Smooth muscle cell (in vitro differentiated cells): ENCODE measurements around the gene ARRB2. TPM values are rescaled to one million over a fixed set of nuclear protein-coding genes. Genes with fewer than 3 reads are reported as not detected.

Experiments used
- DNase-seq: peaks from one replicate; lab custom pipeline; 2025; ENCODE audit not compliant: unreplicated experiment; lab: John Stamatoyannopoulos, UW
- H2AFZ ChIP-seq: fragments of 200-600 bp; sonication (generic); 2 replicates; pipeline ENCODE4 v1.6.0; 2016; ENCODE audit warnings: antibody characterized with exemption, low read depth, mild to moderate bottlenecking
- H3F3A ChIP-seq: fragments of 200-600 bp; sonication (generic); 2 replicates; pipeline ENCODE4 v1.6.0; 2017; ENCODE audit warnings: antibody characterized with exemption, low read depth
- H3K27ac ChIP-seq: fragments of 200-600 bp; sonication (generic); 2 replicates; pipeline ENCODE4 v1.5.1; 2016; ENCODE audit warnings: low read depth, mild to moderate bottlenecking
- H3K27me3 ChIP-seq: fragments of 200-600 bp; sonication (generic); 2 replicates; pipeline ENCODE4 v1.6.1; 2016; ENCODE audit warnings: low read depth, mild to moderate bottlenecking
- H3K36me3 ChIP-seq: fragments of 200-600 bp; sonication (generic); 2 replicates; pipeline ENCODE4 v1.5.1; 2016; ENCODE audit warnings: low read depth
- H3K4me1 ChIP-seq: fragments of 200-600 bp; sonication (generic); 2 replicates; pipeline ENCODE4 v1.5.1; 2016; ENCODE audit warnings: low read depth
- H3K4me2 ChIP-seq: fragments of 200-600 bp; sonication (generic); 2 replicates; pipeline ENCODE4 v1.6.0; 2016; ENCODE audit warnings: mild to moderate bottlenecking
- H3K4me3 ChIP-seq: fragments of 200-600 bp; sonication (generic); 2 replicates; pipeline ENCODE4 v1.5.1; 2016; ENCODE audit warnings: mild to moderate bottlenecking
- H3K79me2 ChIP-seq: fragments of 200-600 bp; sonication (generic); 2 replicates; pipeline ENCODE4 v1.6.0; 2016; ENCODE audit warnings: low read depth, mild to moderate bottlenecking
- H3K9ac ChIP-seq: fragments of 200-600 bp; sonication (generic); 2 replicates; pipeline ENCODE4 v1.6.0; 2016; ENCODE audit warnings: low read depth
- H3K9me3 ChIP-seq: fragments of 200-600 bp; sonication (generic); replicated peaks from 2 replicates; pipeline ENCODE4 v1.5.1; 2016; ENCODE audit warnings: low read depth
- H4K20me1 ChIP-seq: fragments of 200-600 bp; sonication (generic); 2 replicates; pipeline ENCODE4 v1.6.0; 2016; ENCODE audit warnings: low read depth
- CTCF ChIP-seq: fragments of 200-600 bp; sonication (generic); IDR thresholded peaks from 2 replicates; pipeline ENCODE4 v1.5.1; 2017; ENCODE audit warnings: borderline replicate concordance, mild to moderate bottlenecking, antibody characterized with exemption; ENCODE audit not compliant: insufficient read depth, poor library complexity, severe bottlenecking
- WGBS: methylation state at CpG from one replicate; pipeline ENCODE4 v1.1.7; 2016; ENCODE audit warnings: low lambda C conversion rate; 5-methylcytosine and 5-hydroxymethylcytosine counted together
- polyA plus RNA-seq: library from polyadenylated mRNA; unstranded; fragments of >200 nt; fragmentation: Nextera tagmentation; extraction: Ambion mirVana; gene quantifications from 2 replicates; pipeline ENCODE4 v1.2.1, GENCODE V29; 2016
- total RNA-seq: library from RNA; depleted of rRNA; stranded (reverse); fragments of >200 nt; gene quantifications from 2 replicates; pipeline ENCODE4 v1.2.3, GENCODE V29; 2014

The ARRB2 gene
- total and polyA plus RNA-seq, 2 experiments from 2014 or later = 4.0 to 7.6 TPM

GRCh38 chr17:4734857-4735475 is 24.5 kb downstream of the ARRB2 start:
- H3K27ac ChIP-seq = no peak overlapping the region
- H3K36me3 ChIP-seq = no peaks in the 10 kb centered on the region
- peaks cover 37% of the 10 kb centered on the region for H3K27me3 ChIP-seq
- H3K9ac ChIP-seq = no peak overlapping the region
- H3K4me1 ChIP-seq = peaks cover 11% of the 10 kb centered on the region
- WGBS = 98% methylated on average over 8 of the region's 8 CpGs
- no peaks in the 10 kb centered on the region for H3F3A ChIP-seq
- peaks cover 4% of the 10 kb centered on the region for H4K20me1 ChIP-seq
- no peak overlapping the region for H3K4me2 ChIP-seq
- no peak for DNase-seq
- no peak overlapping the region for H2AFZ ChIP-seq
- no peak for TF ChIP-seq CTCF
- H3K79me2 ChIP-seq = no peaks in the 10 kb centered on the region
- H3K9me3 ChIP-seq = no peaks in the 10 kb centered on the region
- no peak overlapping the region for H3K4me3 ChIP-seq

GRCh38 chr17:4735876-4736651 is 25.6 kb downstream of the ARRB2 start:
- H3K4me3 ChIP-seq = no peak overlapping the region
- no peak overlapping the region for H3K27ac ChIP-seq
- TF ChIP-seq CTCF = no peak
- H3K4me1 ChIP-seq = peaks cover 11% of the 10 kb centered on the region
- H3F3A ChIP-seq = no peaks in the 10 kb centered on the region
- no peak overlapping the region for H3K4me2 ChIP-seq
- no peak for DNase-seq
- peaks cover 4% of the 10 kb centered on the region for H4K20me1 ChIP-seq
- H2AFZ ChIP-seq = no peak overlapping the region
- no peak overlapping the region for H3K9ac ChIP-seq
- 74% methylated on average over 9 of the region's 9 CpGs for WGBS
- no peaks in the 10 kb centered on the region for H3K36me3 ChIP-seq
- H3K79me2 ChIP-seq = no peaks in the 10 kb centered on the region
- peaks cover 47% of the 10 kb centered on the region for H3K27me3 ChIP-seq
- H3K9me3 ChIP-seq = no peaks in the 10 kb centered on the region

- Histone ChIP-seq H3K9ac (peak overlapping the region; percentile 51), H3K36me3 (no peaks in the 10 kb centered on the region), H3K9me3 (no peaks in the 10 kb centered on the region), H3K27me3 (peaks cover 59% of the 10 kb centered on the region), H4K20me1 (no peaks in the 10 kb centered on the region), H3K4me2 (peak overlapping the region; percentile 96), H3K79me2 (no peaks in the 10 kb centered on the region), H3K4me1 (peaks cover 11% of the 10 kb centered on the region), H3K27ac (no peak overlapping the region), H3K4me3 (peak overlapping the region; percentile 93), H2AFZ (peak overlapping the region; percentile 97), H3F3A (no peaks in the 10 kb centered on the region)
- WGBS = 14% methylated on average over 41 of the region's 41 CpGs
- no peak for DNase-seq
- TF ChIP-seq CTCF = no peak
Measured at GRCh38 chr17:4738136-4739121, 28.0 kb downstream of the ARRB2 start.
